GM18909 (cell line): Measurements from ENCODE around the gene SCGB1C1.

ENCODE experiments used
- ATAC-seq: cut with Tn5 transposase; IDR thresholded peaks from one replicate; pipeline ENCODE4 v1.9.1; 2021; ENCODE audit warnings: mild to moderate bottlenecking; ENCODE audit not compliant: unreplicated experiment, poor library complexity

SCGB1C1 gene

GRCh38 chr11:204587-205109, 11.8 kb downstream of the SCGB1C1 start:
- no peak for ATAC-seq

GRCh38 chr11:205221-206001, 12.5 kb downstream of the SCGB1C1 start:
- ATAC-seq: no peak

- ATAC-seq: no peak
These were observed 13.1 kb downstream of the SCGB1C1 start for GRCh38 chr11:206002-206384.

GRCh38 chr11:206526-207207, 13.8 kb downstream of the SCGB1C1 start:
- ATAC-seq: no peak

- peak; percentile 78 for ATAC-seq
These were observed 14.5 kb downstream of the SCGB1C1 start, which contains the start of the genes BET1L and RIC8A for GRCh38 chr11:207208-207862. TSS of gene BET1L (minus strand) at chr11:207399. CDS start at chr11:207321, 78 bp downstream. TSS of gene RIC8A (plus strand) at chr11:207708. CDS start at chr11:208855, 1,147 bp downstream.

- ATAC-seq: no peak
These were observed 14.9 kb downstream of the SCGB1C1 start for GRCh38 chr11:207863-208180.

- peak; percentile 43 for ATAC-seq
These were observed 15.5 kb downstream of the SCGB1C1 start for GRCh38 chr11:208181-208916.

- no peak for ATAC-seq
These were observed 16.0 kb downstream of the SCGB1C1 start for GRCh38 chr11:208917-209260.

- ATAC-seq: no peak
These were observed 16.6 kb downstream of the SCGB1C1 start for GRCh38 chr11:209275-210121.

GRCh38 chr11:210122-210802, 17.4 kb downstream of the SCGB1C1 start:
- no peak for ATAC-seq

GRCh38 chr11:210803-211180, 17.9 kb downstream of the SCGB1C1 start:
- ATAC-seq: no peak

GRCh38 chr11:211295-211694, 18.4 kb downstream of the SCGB1C1 start:
- ATAC-seq: no peak

GRCh38 chr11:211741-212140, 18.9 kb downstream of the SCGB1C1 start:
- no peak for ATAC-seq

- no peak for ATAC-seq
These were observed 19.5 kb downstream of the SCGB1C1 start for GRCh38 chr11:212150-213100.

- no peak for ATAC-seq
These were observed 20.2 kb downstream of the SCGB1C1 start for GRCh38 chr11:213111-213510.

- no peak for ATAC-seq
These were observed 21.2 kb downstream of the SCGB1C1 start for GRCh38 chr11:214083-214482.

- ATAC-seq: no peak
These were observed 22.7 kb downstream of the SCGB1C1 start for GRCh38 chr11:215581-216037.
